NT2/D1 (cell line): ENCODE measurements around the gene CYBA.

Experiments used
- SUZ12 ChIP-seq: IDR thresholded peaks from 2 replicates; pipeline ENCODE4 v1.6.1; 2011; ENCODE audit not compliant: insufficient read length, insufficient read depth; ENCODE audit errors: extremely low read depth
- YY1 ChIP-seq: IDR thresholded peaks from 2 replicates; pipeline ENCODE4 v1.6.1; 2011; ENCODE audit not compliant: insufficient read length, insufficient read depth

- TF ChIP-seq SUZ12: no peak
- no peak for TF ChIP-seq YY1
Observed at GRCh38 chr16:88643644-88643932, 7.3 kb downstream of the CYBA start.
